ENCODE results near the gene PLCG1.
"Not testable (repeated sequence)": the region's sequence is repeated elsewhere in the genome, so short reads cannot be mapped to it uniquely, and the experiment has no call there.

The PLCG1 gene

DNA sequence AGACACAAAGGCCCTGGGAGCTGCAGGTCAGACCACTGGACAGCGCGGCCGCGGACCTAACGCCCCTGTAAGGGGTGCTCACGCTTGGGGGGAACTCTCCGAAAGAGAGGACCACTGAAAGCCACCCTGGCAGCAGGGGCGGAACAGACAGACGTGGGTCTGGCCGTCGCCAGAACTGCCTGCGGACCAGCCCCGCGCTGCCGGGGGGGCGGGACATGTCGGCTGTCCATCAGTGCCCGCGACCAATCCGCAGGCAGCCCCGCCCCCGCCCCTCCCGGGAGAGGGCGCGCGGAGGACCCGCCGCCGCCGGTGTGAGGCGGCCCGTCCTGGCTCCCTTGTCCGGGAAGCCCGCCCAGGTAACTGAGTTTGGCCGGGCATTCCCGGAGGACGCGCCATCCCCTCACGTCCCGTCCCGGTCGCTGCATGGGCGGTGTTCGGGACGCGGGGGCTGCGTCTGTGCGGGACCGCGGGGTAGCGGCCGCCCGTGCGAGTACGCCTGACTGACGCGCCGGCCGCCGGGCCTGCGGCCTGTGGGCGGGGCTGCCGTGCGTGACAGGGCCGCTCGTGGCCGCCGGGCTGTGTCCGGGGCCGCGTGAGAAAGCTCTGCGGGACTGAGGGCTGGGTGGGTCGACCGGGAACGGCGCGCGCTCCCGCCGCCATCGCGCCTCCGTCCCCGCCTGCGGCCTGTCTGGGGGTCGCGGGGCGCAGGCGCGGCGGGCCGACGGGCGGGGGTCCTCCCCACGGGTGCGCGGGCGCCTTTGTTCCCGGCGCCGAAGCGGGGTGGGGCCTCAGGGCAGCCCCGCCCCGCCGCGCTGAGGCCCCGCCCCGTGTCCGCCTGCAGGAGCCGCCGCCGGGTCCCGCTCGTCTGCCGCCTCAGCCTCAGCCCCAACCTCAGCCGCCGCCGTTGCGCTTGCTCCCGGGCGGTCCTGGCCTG lies at the start of gene PLCG1:
TSS of gene PLCG1 (plus strand) at position 864 of the 934 bp plus-strand sequence. CDS start 99 bp downstream, outside the sequence.
- peak; percentile 99 for DNase-seq (ENCODE audit: low spot score)

DNA sequence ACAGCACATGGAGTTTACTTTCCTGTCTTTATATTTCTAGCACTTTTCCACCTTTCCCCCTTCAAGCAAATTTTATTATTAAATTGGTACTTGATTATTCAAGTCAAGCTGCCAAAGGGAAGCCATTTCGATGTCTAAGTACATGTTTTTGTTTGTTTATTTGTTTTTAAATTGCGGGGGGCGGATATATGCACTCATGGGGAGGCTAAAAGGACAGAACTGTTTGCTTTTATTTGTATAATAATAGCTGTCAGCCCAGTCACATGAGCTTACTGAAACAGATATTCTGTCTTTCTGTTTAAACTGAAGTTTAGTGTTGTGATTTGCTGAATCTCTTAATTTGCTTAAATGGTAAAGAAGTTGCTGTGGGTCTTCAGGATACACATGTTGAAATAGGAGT lies 49.6 kb upstream of the PLCG1 start:
- DNase-seq (ENCODE audit: low spot score): no peak

DNA sequence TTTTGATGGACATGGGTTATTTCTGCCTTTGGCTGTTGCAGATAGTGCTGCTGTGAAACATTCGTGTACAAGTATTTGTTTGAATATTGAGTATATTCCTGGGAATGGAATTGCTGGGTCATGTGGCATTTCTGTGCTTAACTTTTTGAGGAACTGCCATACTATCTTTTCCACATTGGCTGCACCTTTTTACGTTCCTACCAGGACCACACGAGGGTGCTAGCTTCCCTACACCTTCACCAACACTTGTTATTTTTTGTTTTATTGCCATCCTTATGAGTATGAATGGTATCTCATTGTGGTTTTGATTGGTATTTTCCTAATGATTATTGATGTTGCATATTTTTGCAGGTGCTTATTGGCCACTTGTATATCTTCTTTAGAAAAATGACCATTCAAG lies 47.8 kb upstream of the PLCG1 start:
- no peak for DNase-seq (ENCODE audit: low spot score)

DNA sequence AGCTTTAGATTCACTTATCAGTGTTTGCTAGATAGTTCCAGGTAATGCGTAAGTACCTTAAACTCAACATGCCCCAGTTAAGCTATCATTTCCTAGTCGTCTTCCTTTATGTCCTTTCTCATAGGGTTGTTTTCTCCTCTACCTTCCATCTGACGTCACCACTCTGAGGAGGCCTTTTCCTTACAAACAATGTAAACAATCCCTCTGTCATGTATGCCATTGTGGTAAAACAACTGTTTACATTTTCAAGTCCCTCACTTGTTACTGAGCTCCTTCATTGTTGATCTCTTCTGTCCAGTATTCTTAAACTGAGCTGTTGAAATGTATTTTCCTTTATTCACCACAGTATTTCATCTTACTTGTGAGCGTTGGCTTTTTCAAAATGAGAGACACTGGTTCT lies 45.4 kb upstream of the PLCG1 start:
- DNase-seq (ENCODE audit: low spot score): no peak

DNA sequence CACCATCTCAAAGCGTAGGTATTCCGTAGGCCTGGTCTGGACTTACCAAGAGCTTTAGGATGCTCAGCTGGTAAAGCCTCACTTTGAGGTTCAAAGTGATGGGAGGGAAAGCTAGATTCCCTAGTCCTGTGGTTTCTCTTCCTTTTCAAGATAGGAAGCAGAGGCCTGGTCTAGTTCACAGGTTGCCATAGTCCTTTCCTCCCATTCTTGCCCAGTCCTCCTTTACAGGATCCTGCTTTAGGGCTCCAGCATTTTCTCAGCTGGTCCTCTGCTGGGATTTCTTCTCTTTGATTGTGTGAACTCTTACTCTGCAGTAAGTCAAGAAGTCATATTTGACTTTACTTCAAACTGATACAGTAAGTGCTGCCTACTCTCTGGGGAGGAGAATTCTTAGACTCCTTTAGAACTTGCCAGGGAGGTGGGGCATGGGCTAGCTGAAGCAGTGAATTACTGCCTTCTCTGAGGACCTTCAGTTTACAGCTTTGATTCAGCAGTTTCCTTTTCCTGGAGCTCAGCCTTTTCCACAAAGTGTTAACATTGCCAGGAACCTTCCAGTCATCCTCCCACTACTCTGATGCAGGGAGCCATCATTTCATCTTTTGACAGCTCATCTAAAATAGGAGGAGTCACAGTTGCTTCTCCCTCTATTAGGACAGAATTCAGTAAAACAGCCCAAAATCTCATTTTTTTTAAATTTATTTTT lies 42.8 kb upstream of the PLCG1 start:
- DNase-seq (ENCODE audit: low spot score): no peak

DNA sequence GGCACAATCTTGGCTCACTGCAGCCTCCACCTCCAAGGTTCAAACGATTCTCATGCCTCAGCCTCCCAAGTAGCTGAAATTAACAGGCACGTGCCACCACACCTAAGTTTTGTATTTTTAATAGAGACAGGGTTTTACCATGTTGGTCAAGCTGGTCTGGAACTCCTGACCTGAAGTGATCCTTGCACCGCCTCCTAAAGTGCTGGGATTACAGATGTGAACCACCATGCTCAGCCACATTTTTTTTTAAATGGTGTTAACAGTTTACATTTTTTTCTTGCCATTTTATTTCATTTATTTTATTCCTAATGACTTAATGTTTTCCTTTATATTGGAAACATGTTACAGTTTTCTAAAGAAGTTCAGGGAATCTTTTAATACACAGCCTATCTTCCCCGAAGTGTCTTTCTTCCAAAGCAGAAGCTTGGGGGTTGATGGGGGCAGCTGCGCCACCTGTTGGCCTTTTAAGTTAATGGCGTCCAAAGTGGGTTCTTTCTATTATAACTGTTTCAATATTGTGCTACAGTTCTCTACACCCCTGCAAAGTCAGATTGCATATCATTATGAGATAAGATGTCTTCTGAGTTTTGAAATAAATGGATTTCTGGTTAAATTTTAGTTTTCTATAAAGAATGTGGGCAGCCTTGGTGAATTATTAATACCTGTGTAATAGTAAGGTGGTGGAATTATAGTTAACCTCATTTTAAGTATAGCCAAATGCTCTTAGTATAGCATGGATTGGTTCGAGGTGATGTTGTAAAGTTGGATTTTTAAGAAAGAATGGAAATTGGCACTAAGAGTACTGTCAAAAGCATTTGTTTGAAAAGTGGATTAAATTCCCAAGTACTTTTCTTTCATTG lies 42.0 kb upstream of the PLCG1 start:
- peak; percentile 71 for DNase-seq (ENCODE audit: low spot score)

DNA sequence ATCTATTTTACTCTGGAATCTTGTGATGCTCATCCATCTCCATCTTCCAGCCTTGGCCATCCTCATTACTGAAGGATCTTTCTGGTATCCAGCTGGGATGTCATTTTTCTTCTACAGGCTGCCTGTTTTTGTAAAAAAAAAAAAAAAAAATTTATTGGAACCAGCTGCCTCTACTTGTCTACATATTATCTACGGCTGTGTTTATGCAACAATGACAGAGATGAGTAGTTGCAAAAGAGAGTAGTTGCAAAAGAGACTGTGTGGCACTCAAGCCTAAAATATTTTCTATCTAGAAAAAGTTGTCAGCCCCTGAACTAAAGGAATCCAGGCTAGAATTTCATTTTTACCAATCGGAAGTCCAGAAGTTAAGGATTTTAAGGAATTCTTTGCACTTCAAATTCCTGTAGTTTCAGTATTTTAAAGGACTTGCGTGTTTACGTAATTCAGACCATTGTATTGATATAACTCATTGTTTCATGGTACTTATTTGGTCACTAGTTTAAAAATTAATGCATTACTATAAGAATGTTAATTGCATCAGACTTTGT lies 38.6 kb upstream of the PLCG1 start:
- DNase-seq (ENCODE audit: low spot score): peak; percentile 61

DNA sequence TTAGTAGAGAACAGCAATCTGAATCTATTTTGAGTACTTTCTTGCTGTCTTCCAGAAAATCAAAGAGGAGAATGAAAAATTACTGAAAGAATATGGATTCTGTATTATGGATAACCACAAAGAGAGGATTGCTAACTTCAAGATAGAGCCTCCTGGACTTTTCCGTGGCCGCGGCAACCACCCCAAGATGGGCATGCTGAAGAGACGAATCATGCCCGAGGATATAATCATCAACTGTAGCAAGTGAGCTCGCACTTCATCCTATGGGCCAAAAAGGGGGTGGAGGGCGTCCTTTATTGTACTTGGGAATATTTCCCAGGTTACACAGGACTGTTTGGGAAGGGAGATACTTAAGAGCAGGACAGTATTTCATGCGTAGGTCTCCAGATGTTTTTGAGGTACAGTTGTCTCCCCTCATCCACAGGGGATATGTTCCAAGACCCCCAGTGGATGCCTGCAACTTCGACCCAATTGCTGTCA lies 37.3 kb upstream of the PLCG1 start:
- no peak for DNase-seq (ENCODE audit: low spot score)

DNA sequence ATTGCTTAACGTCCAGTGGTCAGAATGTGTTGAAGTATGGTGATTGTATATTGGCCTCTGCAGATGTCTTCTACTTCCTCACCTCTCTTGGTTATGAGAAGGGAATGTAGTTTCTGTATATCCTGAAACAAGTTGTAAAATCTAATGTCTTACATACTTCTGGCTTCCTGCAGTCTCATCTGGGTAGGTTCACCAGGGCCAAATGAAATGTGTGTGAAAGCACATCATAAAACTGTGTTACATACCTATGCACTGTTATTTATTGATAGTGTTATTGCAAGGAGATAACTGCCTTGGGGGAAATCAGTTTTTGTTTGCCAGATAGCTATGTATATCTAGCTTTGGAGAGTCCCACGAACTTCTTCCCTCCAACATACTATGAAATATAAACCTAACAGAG lies 35.7 kb upstream of the PLCG1 start:
- no peak for DNase-seq (ENCODE audit: low spot score)

DNA sequence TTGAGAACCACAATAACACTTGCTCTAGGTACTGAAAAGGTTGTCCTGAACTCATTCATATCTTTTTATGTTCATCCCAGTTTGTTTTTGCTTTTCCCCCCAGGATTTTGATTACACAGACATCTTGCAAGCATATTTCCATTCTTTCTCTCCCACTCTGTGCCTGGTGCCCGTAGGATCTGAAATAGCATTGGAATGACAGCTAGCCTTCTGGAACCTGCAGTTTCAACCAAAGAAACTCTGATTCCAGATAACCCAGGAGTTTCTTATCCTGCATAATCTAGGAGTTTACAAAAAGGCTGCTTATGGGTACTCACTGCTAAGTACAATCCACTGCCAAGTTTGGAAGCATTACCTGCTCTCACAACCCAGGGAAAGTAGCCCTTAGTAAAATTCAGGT lies 28.8 kb upstream of the PLCG1 start:
- no peak for DNase-seq (ENCODE audit: low spot score)

DNA sequence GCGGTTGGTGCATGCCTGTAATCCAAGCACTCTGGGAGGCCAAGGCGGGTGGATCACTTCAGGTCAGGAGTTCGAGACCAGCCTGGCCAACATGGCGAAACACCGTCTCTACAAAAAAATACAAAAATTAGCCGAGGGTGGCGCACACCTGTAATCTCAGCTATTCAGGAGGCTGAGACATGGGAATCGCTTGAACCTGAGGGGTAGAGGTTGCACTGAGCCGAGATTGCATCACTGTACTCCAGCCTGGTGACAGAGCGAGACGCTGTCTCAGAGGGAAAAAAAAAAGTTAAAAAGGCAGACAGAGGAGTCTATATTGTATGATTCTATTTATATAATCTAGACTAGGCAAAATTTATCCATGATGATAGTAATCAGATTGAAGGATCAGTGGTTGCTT lies 27.3 kb upstream of the PLCG1 start:
- no peak for DNase-seq (ENCODE audit: low spot score)

DNA sequence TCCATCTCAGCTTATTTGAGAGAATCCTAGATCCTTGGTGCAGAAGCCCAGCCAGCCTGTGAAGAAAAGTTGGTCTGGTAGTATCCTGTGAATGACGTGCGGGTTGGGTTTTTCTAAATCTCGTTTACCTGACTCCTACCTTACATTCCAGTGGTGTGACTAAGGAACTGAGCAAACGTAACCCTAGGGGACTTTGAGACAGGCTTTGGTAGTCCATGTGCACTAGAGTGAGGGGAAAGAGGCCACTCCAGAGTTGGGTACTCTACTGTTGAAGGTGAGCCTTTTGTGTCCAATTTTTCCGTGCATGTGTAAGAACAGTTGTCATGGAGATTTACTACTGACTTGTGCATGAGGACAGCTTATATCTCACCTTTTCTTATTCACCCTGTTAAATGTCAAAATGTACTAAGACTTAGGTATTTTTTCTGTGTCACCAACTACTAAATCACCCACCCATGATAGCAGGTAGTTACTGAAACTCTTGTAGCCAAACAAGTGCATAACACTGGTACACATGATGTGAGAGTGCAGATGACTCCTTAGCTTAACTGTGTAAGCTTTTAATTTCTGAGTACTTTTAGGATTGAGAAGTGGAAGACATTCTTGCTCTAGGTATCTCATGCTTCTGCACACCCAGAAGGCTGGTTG lies 26.3 kb upstream of the PLCG1 start:
- no peak for DNase-seq (ENCODE audit: low spot score)

DNA sequence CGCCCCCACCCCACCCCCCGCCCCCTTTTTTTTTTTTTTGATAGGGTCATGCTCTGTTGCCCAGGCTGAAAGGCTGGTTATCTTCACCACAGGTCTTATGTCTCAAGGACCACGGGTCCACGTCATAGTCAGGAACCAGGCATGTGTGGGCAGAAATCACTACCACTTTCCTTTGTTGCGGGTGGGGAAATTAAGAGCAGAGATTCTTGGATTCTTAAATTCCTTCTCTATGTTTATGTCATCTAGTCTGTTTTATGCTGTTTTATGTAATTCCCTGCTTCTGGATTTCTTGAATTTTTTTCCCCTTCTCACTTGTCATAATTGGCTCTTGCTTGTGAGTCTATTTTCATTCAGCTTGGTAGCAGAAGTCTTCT lies 25.8 kb upstream of the PLCG1 start:
- DNase-seq (ENCODE audit: low spot score): no peak

DNA sequence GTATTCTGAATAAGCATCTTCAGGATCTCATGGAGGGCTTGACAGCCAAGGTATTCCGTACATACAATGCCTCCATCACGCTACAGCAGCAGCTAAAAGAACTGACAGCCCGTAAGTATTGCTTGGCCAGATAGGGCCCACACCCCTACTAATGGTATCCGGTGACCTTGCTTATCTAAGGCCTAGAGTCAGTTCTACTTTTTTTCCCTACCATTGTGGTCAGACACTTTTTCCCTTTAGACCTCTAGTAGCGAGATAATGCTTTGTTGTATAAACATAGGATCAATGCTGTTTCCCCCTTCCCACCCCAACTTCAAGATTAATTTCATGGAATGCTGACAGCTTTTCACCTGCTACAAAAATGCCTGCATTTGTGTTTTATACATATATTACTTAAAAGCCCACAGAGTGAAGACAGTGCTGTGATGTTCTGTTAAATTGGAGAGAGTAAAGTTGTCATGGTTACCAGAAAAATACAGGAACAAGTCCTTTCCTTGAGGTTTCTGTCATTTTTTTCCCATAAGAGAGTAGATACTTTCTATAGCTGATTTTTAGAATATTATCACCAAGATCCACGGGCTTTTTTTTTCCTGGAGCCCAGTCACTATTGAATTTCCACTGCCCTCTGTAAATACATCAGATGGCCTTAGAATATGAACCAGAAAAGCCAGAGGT lies 20.9 kb upstream of the PLCG1 start:
- no peak for DNase-seq (ENCODE audit: low spot score)

DNA sequence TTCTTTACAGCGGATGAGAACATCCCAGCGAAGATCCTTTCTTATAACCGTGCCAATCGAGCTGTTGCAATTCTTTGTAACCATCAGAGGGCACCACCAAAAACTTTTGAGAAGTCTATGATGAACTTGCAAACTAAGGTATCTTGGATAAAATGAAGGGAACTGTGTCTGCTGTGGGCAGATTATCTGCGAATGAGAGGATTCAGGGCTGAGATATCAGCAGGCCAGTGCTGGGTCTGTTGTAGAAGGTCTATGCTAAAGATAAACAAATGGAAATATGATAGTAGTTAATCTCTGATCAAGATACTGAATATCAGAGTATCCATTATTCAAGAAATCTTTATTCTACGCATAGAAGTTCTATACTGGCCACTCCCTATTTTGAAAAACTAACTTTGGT lies 19.2 kb upstream of the PLCG1 start:
- DNase-seq (ENCODE audit: low spot score): not testable (repeated sequence)

DNA sequence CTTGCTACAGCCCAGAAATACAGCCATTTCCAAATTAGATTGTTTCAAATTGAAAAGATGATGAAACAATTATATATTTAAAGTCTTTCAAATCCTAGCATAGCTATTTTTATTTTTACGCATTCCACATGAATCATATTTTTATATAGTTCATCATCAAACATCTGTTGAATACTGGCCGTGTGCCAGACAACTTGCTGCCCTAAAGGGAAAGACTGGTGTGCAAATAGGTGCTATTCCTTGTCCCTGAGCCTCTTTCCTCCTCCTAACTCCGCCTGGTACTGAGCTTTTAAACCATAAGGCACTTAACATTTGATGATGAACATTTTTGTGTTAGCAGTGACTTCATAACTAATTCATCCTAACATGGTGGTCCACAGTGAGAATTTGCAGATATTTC lies 18.7 kb upstream of the PLCG1 start:
- no peak for DNase-seq (ENCODE audit: low spot score)

DNA sequence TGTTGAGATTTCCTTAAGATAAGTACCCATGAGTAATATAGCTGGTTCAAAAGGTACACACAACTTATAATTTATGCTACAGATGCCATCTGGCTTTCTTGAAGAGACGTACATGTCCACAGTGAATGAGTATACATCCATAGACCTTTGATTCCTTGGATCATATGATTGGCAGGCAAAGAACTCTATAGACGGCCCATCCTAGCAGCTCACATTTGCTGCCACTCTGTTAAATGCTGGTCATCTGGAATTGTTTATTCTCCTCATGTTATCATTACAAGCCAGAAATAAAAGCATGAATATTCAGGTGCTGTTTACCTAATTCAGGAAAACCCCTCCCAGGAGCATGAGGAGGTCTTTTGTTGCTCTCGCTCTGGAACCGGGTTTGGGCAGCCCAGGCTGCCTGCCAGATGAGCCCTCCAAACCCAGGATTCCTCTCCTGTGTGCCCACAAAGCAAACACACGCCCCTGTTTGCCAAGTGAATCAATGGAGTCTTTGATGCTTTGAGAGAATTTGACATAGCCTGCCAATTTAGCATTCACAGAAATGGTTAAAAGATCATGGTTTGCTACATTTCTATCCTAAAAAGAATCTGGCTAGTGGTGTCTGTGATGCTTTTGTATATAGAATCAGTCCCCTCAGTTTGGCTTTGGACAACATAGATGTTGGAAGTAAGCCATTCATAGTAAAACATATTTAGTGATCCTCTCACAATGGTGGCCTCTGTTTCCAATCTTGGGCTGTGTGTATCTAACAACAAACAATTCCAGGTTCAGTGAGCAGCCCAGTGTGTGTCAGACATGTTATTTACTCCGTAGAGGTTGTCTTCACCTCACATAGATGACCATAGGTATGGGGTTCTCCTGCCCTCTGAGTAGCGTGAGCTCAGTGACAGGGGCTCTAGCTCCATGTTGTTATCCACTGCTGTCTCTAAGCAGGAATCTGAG lies 17.5 kb upstream of the PLCG1 start:
- DNase-seq (ENCODE audit: low spot score): no peak

DNA sequence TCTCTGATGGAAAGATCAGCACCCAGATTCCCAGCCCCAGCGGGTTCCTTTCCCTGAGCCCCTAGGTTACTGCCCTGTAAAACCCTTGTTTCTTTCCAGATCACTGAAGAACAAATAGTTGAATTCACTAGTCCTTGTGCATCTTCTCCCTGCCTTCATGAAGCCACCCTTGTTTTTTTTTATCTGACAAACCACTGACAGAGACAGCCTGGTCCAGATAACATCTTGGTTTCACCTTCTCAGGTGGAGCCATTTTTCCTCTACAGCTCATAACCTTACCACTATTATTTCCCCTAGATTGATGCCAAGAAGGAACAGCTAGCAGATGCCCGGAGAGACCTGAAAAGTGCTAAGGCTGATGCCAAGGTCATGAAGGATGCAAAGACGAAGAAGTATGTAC lies 15.9 kb upstream of the PLCG1 start:
- DNase-seq (ENCODE audit: low spot score): no peak

DNA sequence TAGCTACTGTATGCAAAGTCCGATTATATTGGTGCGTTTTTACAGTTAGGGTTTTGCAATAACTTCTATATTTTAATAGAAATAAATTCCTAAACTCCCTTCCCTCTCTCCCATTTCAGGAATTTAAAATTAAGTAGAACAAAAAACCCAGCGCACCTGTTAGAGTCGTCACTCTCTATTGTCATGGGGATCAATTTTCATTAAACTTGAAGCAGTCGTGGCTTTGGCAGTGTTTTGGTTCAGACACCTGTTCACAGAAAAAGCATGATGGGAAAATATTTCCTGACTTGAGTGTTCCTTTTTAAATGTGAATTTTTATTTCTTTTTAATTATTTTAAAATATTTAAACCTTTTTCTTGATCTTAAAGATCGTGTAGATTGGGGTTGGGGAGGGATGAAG lies 13.7 kb upstream of the PLCG1 start:
- no peak for DNase-seq (ENCODE audit: low spot score)
